OCI-LY7 (cell line): ENCODE measurements around the gene B3GLCT. TPM values are rescaled to one million over a fixed set of nuclear protein-coding genes. Genes with fewer than 3 reads are reported as not detected.

Source experiments
- BruUV-seq: library from RNA; stranded (reverse); fragments of 400-500 nt; replicated peaks from 2 replicates; lab custom pipeline; 2021; lab: Mats Ljungman, UMichigan
- CTCF ChIA-PET: fragments of 300-600 bp; sonication (Branson Sonifier 250); formaldehyde crosslinking; loops from one replicate; lab custom pipeline; 2022; ENCODE audit warnings: antibody characterized with exemption; ENCODE audit not compliant: unreplicated experiment; lab: Charles Lee
- POLR2A ChIA-PET: fragments of 300-600 bp; sonication (Branson Sonifier 250); formaldehyde crosslinking; loops from one replicate; lab custom pipeline; 2022; ENCODE audit warnings: antibody characterized with exemption; lab: Charles Lee
- DNase-seq: peaks from one replicate; pipeline ENCODE4 v3.0.0-alpha.2; 2015; ENCODE audit warnings: low spot score
- H2AFZ ChIP-seq: fragments of 200-600 bp; sonication (generic), shearing (Covaris generic); 2 replicates; pipeline ENCODE4 v1.6.1; 2014; ENCODE audit warnings: mild to moderate bottlenecking, antibody characterized with exemption, low read length, moderate library complexity
- H3K27ac ChIP-seq: fragments of 200-600 bp; sonication (generic); 2 replicates; pipeline ENCODE4 v1.5.1; 2014; ENCODE audit warnings: mixed run types, low read depth, mild to moderate bottlenecking, moderate library complexity, low read length, inconsistent platforms; ENCODE audit not compliant: poor library complexity, severe bottlenecking
- H3K36me3 ChIP-seq: fragments of 200-600 bp; sonication (generic); 2 replicates; pipeline ENCODE4 v1.6.1; 2014; ENCODE audit warnings: mild to moderate bottlenecking, antibody characterized with exemption, low read length, moderate library complexity, mixed read lengths; ENCODE audit not compliant: insufficient read depth
- H3K4me1 ChIP-seq: fragments of 200-600 bp; sonication (generic); 2 replicates; pipeline ENCODE4 v1.5.1; 2014; ENCODE audit warnings: mild to moderate bottlenecking, low read length; ENCODE audit not compliant: insufficient read depth, poor library complexity, severe bottlenecking
- H3K4me2 ChIP-seq: fragments of 200-600 bp; sonication (generic); 2 replicates; pipeline ENCODE4 v1.6.1; 2014; ENCODE audit warnings: mild to moderate bottlenecking, low read length
- H3K4me3 ChIP-seq: fragments of 200-600 bp; sonication (generic); 2 replicates; pipeline ENCODE4 v1.5.1; 2014; ENCODE audit warnings: mild to moderate bottlenecking, low read depth, low read length; ENCODE audit not compliant: poor library complexity, severe bottlenecking
- H3K79me2 ChIP-seq: fragments of 200-600 bp; sonication (generic); 2 replicates; pipeline ENCODE4 v1.6.1; 2016; ENCODE audit warnings: low read depth, mild to moderate bottlenecking, low read length, moderate library complexity, mixed read lengths; ENCODE audit not compliant: insufficient read depth
- H3K9me2 ChIP-seq: fragments of 200-600 bp; sonication (generic); 2 replicates; pipeline ENCODE4 v1.6.1; 2016; ENCODE audit warnings: mild to moderate bottlenecking, low read length, mixed read lengths; ENCODE audit not compliant: insufficient read depth
- H3K9me3 ChIP-seq: fragments of 200-600 bp; sonication (generic); 2 replicates; pipeline ENCODE4 v1.6.1; 2014; ENCODE audit warnings: mild to moderate bottlenecking, mixed run types, low read length, mixed read lengths
- H4K20me1 ChIP-seq: fragments of 200-600 bp; sonication (generic); 2 replicates; pipeline ENCODE4 v1.6.1; 2014; ENCODE audit warnings: mild to moderate bottlenecking, antibody characterized with exemption, low read length, moderate library complexity, mixed read lengths; ENCODE audit not compliant: insufficient read depth
- CTCF ChIP-seq: fragments of 200-600 bp; sonication (generic); conservative IDR thresholded peaks from 2 replicates; pipeline ENCODE4 v1.5.1; 2014; ENCODE audit warnings: mild to moderate bottlenecking, antibody characterized with exemption, low read length, moderate library complexity, mixed read lengths
- EZH2phosphoT487 ChIP-seq: fragments of 200-600 bp; sonication (generic); IDR thresholded peaks from 2 replicates; pipeline ENCODE4 v1.6.1; 2018; ENCODE audit warnings: low read depth, borderline replicate concordance, mild to moderate bottlenecking, mixed run types, antibody characterized with exemption, low read length, moderate library complexity, mixed read lengths
- intact Hi-C: fragments of 100-400 bp; cut with micrococcal nuclease; formaldehyde crosslinking; loops from one replicate; pipeline ENCODE4 v1.10.0; 2022; ENCODE audit not compliant: unreplicated experiment
- total RNA-seq, 2 experiments: library from RNA; depleted of rRNA in 1 of 2; stranded (reverse); fragments of >200 nt in 1 of 2; shearing (Covaris generic) in 1 of 2; gene quantifications; 2 replicates each; pipeline ENCODE4 v1.2.3, GENCODE V29; 2014 to 2022

B3GLCT gene
- total RNA-seq, 2 experiments from 2014 or later = 3.7 to 4.3 TPM

DNA sequence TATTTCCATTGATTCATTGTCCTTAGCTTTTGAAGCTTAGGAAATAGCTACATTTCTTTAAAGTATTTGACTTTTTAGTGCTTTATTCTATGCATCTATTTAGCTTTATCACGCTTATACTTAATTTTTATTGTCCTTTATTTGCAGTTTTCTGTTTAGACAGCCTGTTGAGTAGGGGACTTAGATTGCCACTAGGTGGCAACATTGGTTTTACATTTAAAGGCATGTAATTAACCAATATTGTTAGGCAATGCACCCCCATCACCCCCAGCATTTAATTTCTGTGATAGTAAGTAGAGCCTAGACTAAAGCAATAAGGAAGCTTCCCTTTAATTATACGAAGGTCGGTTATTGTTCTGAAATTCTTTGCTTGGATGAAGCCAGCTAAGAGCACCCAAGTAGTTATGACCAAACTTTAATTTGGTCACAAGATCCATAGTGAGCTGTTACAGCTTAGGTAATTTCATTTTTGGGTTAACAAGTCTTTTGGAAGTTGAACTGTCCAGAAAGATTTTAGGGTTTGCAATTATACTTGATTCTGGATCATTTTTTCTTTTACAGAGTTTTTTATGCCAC, 36.5 kb downstream of the B3GLCT start:
- H3K9me2 ChIP-seq = no peaks in the 10 kb centered on the region
- no peak overlapping the region for H3K4me3 ChIP-seq
- H3K4me1 ChIP-seq = peaks cover 15% of the 10 kb centered on the region
- H3K4me2 ChIP-seq = no peak overlapping the region
- H3K36me3 ChIP-seq = no peaks in the 10 kb centered on the region
- POLR2A ChIA-PET = interaction anchor here (0.6 to 1.9 kb wide), 11 partner anchors 9 to 518 kb away, joined by 3 to 10 read pairs (median 4); no protein-coding TSS in a partner anchor
- TF ChIP-seq CTCF = peak; percentile 97
- TF ChIP-seq EZH2phosphoT487 = no peak
- H2AFZ ChIP-seq = no peak overlapping the region
- intact Hi-C loops = loop anchor here (1.0 to 2.0 kb wide), 5 partner anchors 85 to 506 kb away; no protein-coding TSS in a partner anchor
- CTCF ChIA-PET = interaction anchor here (0.7 to 2.1 kb wide), 12 partner anchors 9 to 195 kb away, joined by 3 to 26 read pairs (median 4); partner anchors contain the start of gene B3GLCT
- BruUV-seq = no TSS peak
- no peaks in the 10 kb centered on the region for H3K79me2 ChIP-seq
- no peaks in the 10 kb centered on the region for H4K20me1 ChIP-seq
- DNase-seq = peak; percentile 84
- H3K27ac ChIP-seq = no peak overlapping the region
- H3K9me3 ChIP-seq = no peaks in the 10 kb centered on the region

DNA sequence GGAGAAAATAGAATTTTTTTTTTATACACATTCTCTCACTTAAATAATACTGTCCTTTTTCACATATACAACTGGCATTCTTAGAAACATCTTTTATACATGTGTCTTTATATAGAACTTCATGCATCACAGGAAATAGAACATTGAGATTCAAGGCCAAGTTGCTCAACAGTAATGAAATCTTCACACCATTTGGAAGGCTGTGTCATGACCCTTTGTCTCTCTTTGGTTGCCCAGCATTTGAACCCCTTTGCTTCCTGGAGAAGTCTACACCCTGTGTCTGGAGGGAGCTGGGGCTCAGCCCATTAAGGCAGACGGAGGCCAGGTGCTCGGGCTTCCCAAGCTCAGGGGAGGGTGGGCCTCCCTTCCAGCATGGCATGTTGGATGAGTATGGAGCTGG, 41.1 kb downstream of the B3GLCT start:
- Histone ChIP-seq H3K4me2 (no peak overlapping the region), H3K4me1 (peaks cover 15% of the 10 kb centered on the region), H2AFZ (no peak overlapping the region), H3K79me2 (no peaks in the 10 kb centered on the region), H3K27ac (no peak overlapping the region), H3K4me3 (no peak overlapping the region), H4K20me1 (no peaks in the 10 kb centered on the region), H3K36me3 (no peaks in the 10 kb centered on the region), H3K9me2 (no peaks in the 10 kb centered on the region), H3K9me3 (0 out of 2 replicates have a peak, but pooled peaks cover 3% of the 10 kb centered on the region)
- TF ChIP-seq EZH2phosphoT487 = no peak
- no peak for TF ChIP-seq CTCF
- CTCF ChIA-PET = no interaction called here
- POLR2A ChIA-PET = interaction anchor here (0.5 to 3.7 kb wide), 7 partner anchors 8 to 85 kb away, joined by 3 to 14 read pairs (median 4); no protein-coding TSS in a partner anchor
- BruUV-seq = no TSS peak
- no peak for DNase-seq
- intact Hi-C loops = no loop called here

DNA sequence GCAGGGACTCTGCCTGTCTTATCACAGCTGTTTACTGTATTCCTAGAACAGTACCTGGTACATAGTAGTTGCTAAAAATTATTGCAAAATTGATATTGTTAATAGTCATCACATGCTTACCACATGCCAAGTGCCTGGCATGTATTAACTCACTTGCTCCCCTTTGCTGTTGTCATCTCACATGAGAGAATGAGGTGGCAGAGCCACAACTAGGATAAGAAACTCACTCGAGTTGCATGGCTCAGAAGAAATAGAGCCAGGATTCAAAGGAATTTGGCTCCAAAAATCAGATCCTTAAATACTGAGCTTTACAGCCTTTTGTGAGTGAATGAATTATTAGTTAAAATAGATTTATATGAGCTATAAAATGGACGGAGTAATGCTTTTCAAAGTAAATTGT, 42.6 kb downstream of the B3GLCT start:
- peaks cover 4% of the 10 kb centered on the region for H3K4me1 ChIP-seq
- no peaks in the 10 kb centered on the region for H3K36me3 ChIP-seq
- H2AFZ ChIP-seq = no peak overlapping the region
- no peak for DNase-seq
- ChIA-PET POLR2A (interaction anchor here (0.7 to 1.7 kb wide), 8 partner anchors 10 to 170 kb away, joined by 3 to 6 read pairs (median 4); no protein-coding TSS in a partner anchor), CTCF (no interaction called here)
- TF ChIP-seq CTCF (no peak), EZH2phosphoT487 (no peak)
- no peaks in the 10 kb centered on the region for H3K79me2 ChIP-seq
- no peaks in the 10 kb centered on the region for H3K9me2 ChIP-seq
- BruUV-seq = no TSS peak
- 0 out of 2 replicates have a peak, but pooled peaks cover 3% of the 10 kb centered on the region for H3K9me3 ChIP-seq
- H4K20me1 ChIP-seq = no peaks in the 10 kb centered on the region
- no peak overlapping the region for H3K27ac ChIP-seq
- no peak overlapping the region for H3K4me3 ChIP-seq
- intact Hi-C loops = no loop called here
- no peak overlapping the region for H3K4me2 ChIP-seq
